ENCODE measurements around the gene PNMA8A. TPM values are rescaled to one million over a fixed set of nuclear protein-coding genes. Genes with fewer than 3 reads are reported as not detected.

PNMA8A gene
- total and polyA plus RNA-seq, 2 of the 13 experiments (the other 11 are each of a cell fraction or from before 2014, with no cell fraction given): 0.13 to 0.51 TPM

- no peak overlapping the region for H3K4me2 ChIP-seq (ENCODE audit: low read depth, low read length)
- H4K20me1 ChIP-seq (ENCODE audit: insufficient read depth, low read length): no peaks in the 10 kb centered on the region
- FAIRE-seq (no peak), DNase-seq (ENCODE audit: low spot score) (no peak), ATAC-seq (no peak)
- CTCF ChIA-PET (ENCODE audit: low intra/inter-chr PET ratio, low total read pairs): no interaction called here
- no peak overlapping the region for H3K9ac ChIP-seq (ENCODE audit: insufficient read depth, low read depth, low read length)
- H3K79me2 ChIP-seq (ENCODE audit: insufficient read depth, low read length): no peaks in the 10 kb centered on the region
- H3K9me3 ChIP-seq (ENCODE audit: low read length): no peaks in the 10 kb centered on the region
- peaks cover 5 to 37% of the 10 kb centered on the region in 2 experiments for H3K27me3 ChIP-seq (ENCODE audit: control insufficient read depth in 1 of 2, insufficient read depth in 2 of 2, low read length in 2 of 2)
- H3K4me1 ChIP-seq (ENCODE audit: insufficient read depth, low read length): peaks cover 8% of the 10 kb centered on the region; the same call in 1 of the 2 replicates
- POLR2A ChIA-PET: no interaction called here
- no peak overlapping the region for H3K27ac ChIP-seq (ENCODE audit: extremely low read length, insufficient read depth, low read length)
- 68% methylated on average over 16 of the region's 17 CpGs for WGBS (ENCODE audit: low lambda C conversion rate)
- H3K4me3 ChIP-seq (replicated peaks in 1 of 3; ENCODE audit: insufficient read depth in 1 of 3, low read depth in 2 of 3, low read length in 3 of 3): no peak overlapping the region
- intact Hi-C loops (cut with micrococcal nuclease; ENCODE audit: unreplicated experiment) (no loop called here), in situ Hi-C loops (cut with HindIII; ENCODE audit: extremely low pct_ligation_motif_present, low pct_unique_long_range_greater_than_20kb) (no loop called here)
- H2AFZ ChIP-seq (ENCODE audit: low read length): no peak overlapping the region
- BruUV-seq (replicated peaks): no TSS peak
- H3K36me3 ChIP-seq (replicated peaks in 1 of 2; ENCODE audit: control insufficient read depth in 1 of 2, insufficient read depth in 2 of 2, low read length in 2 of 2): no peaks in the 10 kb centered on the region
- no peak for TF ChIP-seq TAF1 (CRISPR knock-in tag; IDR thresholded peaks at IDR 0.05)
- TF ChIP-seq ZNF282 (IDR thresholded peaks at IDR 0.05; ENCODE audit: partially characterized antibody): no peak
- no peak for TF ChIP-seq SMARCC2 (IDR thresholded peaks at IDR 0.05)
- TF ChIP-seq HMGXB3 (CRISPR knock-in tag; IDR thresholded peaks at IDR 0.05; ENCODE audit: borderline replicate concordance): no peak
- TF ChIP-seq ZMYM3 (CRISPR knock-in tag; IDR thresholded peaks at IDR 0.05): no peak
- no peak for TF ChIP-seq ZNF75D (CRISPR knock-in tag; IDR thresholded peaks at IDR 0.05; ENCODE audit: borderline replicate concordance)
- TF ChIP-seq ZNF558 (CRISPR knock-in tag; IDR thresholded peaks at IDR 0.05; ENCODE audit: borderline replicate concordance): no peak
- TF ChIP-seq IRF2 (CRISPR knock-in tag; IDR thresholded peaks at IDR 0.05): no peak
- no peak for TF ChIP-seq ZFX (CRISPR knock-in tag; IDR thresholded peaks at IDR 0.05; ENCODE audit: low read depth)
- no peak for TF ChIP-seq ZNF274 (CRISPR knock-in tag; IDR thresholded peaks at IDR 0.05)
Observed at GRCh38 chr19:46492841-46493235, 21.5 kb upstream of the PNMA8A start.

Measured in HepG2 (cell line).